Femur (tissue), 1 donor: ENCODE measurements around the gene FTO.
"Not testable (repeated sequence)": the region's sequence is repeated elsewhere in the genome, so short reads cannot be mapped to it uniquely, and the experiment has no call there.

Source experiments
- DNase-seq: peaks from one replicate; pipeline ENCODE4 v3.0.0-alpha.2; 2017

Gene FTO

DNA sequence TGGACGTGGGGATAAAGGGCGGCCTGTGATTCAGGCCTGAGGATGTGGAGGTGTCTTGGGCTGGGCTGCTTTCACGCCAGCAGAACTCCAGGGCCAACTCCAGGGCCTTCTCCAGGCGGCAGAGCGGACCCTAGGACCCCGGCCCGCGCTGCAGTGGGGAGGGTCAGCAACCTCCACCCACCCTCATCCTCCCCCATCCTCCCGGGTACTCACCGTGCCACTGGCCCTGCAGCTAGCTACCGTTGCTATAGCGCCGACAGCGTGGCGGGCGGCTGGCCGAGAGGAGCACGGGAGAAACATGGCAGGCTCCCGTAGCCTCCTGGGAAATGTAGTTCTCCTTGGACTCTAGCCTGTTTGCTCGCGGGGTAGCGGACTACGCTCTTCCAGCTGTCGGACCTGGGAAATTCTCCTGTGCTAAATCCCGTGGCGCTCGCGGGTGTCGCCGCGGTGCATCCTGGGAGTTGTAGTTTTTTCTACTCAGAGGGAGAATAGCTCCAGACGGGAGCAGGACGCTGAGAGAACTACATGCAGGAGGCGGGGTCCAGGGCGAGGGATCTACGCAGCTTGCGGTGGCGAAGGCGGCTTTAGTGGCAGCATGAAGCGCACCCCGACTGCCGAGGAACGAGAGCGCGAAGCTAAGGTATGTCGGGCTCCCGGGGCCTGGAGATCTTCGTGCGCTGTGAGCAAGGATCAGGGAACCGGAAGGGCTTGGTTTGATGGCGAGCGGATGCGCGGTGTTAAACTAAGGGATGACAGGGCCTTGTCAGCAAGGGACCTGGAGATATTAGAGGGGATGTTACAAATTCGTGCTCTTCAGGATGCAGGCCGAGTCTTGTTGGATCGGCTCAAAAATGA lies at the start of gene FTO, which contains the start of gene RPGRIP1L:
Gene FTO (plus strand): TSS at position 567 of the 855 bp plus-strand sequence.
Gene RPGRIP1L (minus strand): TSS at position 270 of the 855 bp plus-strand sequence. CDS start 3,136 bp downstream, outside the sequence.
- peak; percentile 100 for DNase-seq

DNA sequence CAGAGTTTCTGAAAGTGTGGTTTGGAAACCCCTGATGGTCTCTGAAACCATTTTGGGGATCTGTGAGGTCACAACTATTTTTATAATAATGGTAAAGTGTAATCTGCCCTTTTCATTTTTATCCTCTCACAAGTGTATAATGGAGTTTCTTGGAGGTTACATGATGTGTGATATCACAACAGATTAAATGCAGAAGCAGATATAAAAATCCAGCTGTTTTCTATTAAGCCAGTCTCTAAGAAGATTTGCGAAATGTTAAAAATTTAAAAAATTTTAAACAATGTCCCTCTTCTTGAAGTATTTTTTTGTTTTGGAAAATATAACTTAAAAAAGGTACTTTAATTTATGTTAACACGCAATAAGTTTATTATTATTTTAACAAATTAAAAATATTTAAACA lies 49.0 kb upstream of the FTO start:
- DNase-seq = no peak

DNA sequence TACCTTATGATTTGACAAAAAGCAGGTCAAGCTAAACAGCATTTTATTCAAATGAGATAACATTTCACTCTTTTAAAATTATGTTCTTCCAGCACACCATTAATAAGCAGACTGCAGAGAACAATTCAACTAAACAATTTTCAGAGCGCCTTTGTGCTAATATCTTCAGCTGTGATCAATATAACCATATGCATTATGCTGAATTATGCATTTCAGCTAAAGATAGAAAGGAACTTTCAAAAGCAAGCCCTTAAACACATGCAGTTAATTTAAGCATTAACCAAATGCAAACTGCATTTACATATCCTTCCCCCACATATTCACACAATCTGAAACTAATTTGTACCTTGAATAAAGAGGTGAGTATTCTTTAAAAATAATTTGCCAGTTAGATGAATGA lies 41.9 kb upstream of the FTO start:
- DNase-seq = no peak

DNA sequence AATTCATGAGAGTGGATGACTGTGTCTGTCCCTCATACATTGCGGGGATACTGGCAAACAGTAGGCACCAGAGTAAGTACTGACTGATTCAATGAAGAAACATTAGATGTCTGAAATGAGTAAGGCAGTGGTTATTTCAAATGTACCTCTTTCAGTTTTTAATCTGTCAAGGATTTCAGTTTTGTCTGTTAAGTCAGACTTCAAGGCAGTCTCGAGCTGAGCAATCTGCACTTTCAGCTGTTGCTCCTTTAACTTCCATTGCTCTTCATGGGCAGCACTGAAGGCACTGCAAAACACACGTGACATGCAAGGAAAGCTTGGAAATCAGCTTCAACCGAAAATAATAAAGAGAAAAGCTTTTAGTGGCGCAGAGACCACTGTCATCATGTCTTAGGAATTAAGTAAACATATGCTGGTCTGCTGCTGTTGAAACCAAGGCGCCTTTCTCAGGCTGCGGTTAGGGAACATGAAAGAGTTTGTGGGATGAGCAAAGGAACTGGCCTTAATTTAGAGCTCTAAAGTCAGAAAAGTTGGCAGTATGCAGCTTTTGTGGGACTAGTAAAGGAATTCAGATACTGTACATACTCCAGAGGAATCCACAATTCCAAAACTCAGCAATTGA lies 39.1 kb upstream of the FTO start:
- DNase-seq = peak; percentile 71

DNA sequence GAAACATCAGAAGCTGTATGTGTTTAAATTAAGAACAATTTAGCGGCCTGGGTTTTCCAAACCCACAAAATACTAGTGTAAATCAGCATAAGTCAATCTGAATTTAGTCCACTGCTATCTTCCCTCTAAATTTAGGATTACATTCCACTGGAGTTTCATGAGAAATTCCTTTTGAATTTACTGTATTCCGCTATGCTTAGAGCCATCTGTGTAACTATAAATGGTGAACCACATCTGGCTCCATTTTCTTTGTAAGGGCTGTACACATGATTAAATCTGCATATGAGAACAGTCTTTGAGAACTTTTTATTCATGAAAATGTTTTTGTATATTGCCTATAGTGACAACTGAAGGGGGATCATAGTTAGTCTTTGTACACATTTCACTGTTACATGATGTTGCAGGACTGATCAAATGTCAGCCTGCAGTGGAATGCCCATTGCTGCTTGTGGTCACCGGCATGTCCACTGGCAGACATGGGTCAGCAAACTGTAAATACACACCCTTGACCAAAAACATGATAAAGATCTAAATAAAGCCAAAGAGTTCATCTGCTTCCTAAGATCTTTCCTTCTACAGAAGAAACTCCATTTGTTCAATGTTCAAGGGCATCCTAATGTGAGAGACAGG lies 37.1 kb upstream of the FTO start:
- no peak for DNase-seq

DNA sequence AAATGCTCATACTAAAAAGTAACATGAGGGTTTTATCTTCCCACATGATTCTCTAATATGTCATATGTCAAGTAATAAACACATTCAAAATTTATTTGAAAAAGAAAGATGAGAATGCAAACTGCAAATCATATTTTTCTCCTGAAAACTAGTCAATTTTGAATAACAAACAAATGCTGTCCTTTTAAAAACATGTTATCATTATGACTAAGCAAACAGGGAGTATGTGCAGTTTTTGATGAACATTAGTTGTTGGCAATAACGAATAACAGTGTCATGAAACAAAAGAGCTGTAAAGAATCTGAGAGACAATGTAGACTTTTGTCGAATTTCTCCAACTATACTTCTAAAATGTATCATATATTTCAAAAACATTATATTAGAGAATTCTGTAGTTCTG lies 35.1 kb upstream of the FTO start:
- no peak for DNase-seq

DNA sequence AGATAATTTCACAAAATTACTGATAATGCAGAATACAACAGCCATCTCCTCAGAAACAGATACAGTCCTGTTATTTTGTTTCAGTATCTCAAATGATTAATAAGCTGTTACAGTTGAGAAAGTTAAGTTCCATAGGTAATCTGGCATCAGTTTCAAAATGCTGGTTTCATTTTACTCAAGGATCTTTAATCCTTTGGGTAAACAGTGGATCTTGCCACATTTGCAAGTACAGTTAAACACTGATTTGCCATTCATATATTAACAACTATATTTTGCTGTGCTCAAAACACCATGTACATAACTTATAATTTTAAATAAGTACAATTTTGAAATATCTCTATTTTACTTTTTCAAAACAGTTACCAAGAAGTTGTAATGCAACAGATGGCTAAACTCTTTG lies 31.5 kb upstream of the FTO start:
- DNase-seq = no peak

DNA sequence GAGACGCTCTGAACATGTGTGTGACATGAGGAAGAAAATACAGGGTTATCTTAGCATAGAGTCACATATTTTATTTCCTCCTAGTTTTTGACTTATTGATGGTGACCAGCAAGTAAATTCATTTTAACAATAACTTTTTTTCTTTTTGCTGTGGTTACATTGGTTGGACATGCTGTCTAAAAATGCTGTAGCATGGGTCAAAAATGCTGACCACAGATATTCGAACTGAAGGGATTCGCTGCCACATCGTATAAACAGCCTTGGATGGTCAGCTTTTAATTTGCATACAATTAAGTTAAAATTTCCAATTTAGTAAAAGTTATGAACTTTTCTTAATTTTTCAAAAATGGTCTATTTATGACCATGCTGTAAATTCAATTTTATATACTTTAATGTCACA lies 30.8 kb upstream of the FTO start:
- DNase-seq = no peak

DNA sequence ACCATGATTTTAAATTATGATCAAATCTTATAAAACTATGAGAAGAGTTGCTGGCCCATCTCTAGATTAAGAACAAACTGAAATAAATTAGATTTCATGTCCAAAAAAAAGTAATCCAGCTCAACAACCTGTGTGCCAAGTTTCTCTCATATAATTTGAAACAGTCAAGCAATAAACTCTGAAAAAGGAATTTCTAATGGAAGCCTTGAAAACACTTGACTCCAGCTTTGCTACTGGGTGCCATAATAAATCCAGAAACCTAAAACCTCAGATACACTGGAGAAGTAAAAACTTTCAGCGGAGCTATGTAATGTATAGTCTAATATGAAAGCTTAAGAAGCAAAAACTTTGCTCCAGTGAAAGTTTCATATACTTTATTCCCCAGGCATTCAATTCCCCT lies 25.8 kb upstream of the FTO start:
- no peak for DNase-seq

DNA sequence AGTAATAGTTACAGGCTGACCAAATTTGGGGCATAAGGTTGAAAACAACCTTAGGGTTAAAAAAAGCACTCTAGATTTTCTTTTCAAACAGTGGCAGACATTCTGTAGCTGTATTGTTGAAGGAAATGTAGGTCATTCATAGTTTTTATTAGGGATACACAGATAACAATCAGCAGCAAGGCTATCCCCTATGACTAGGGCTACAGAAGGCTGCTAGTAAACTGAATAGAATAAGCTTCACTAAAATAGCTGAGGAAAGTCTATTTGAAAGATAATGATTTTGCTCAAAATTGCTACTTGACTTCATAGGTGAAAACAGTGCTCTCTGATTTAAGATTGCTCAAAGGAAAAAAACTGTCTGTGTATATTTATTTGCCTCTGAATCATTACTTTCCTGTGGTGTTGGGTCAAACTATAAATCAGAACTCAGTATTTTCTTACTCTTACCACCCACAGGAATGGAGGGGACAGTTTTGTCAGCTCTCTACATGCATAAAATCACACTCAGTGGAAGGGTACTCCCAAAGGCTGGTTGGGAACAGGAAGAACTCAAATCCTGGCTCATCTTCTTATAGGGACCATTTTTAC lies 25.1 kb upstream of the FTO start:
- no peak for DNase-seq

DNA sequence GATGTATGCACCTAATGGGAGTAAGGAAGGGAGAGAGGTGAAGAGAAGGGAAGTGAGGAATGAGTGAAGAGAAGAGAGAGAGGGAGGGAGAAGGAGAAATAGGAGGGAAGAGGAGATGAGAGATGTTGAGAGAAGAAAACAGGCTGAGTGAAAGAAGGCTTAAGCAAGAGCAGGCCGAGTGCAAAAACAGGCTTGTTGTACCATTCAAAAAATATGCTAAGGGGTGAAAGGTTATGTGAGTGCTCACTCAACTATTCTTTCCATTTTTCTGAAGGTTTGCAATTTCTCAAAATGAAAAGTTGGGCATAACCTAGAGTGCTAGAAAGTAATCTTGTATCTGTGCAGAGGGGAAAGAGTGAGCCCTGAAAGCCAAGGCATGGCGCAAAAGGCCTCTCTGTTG lies 23.2 kb upstream of the FTO start:
- no peak for DNase-seq

DNA sequence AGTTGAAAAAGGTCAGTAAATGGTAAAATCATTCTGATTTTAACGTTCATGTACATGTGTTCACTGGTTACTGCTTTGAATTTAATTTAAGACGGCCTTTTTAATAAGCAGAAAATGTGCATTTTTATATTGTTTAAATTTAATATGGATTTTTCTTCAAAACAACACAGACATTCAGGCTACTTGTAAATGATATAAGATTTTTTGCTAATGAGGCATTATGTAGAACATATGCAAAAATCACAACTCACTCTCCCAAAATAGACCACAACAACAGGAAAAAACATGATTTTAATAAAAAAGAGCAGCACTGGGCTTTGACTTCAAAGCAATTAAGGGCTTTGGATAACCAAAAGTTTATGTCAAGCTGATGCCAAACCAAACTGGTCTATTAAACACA lies 22.6 kb upstream of the FTO start:
- DNase-seq = no peak

DNA sequence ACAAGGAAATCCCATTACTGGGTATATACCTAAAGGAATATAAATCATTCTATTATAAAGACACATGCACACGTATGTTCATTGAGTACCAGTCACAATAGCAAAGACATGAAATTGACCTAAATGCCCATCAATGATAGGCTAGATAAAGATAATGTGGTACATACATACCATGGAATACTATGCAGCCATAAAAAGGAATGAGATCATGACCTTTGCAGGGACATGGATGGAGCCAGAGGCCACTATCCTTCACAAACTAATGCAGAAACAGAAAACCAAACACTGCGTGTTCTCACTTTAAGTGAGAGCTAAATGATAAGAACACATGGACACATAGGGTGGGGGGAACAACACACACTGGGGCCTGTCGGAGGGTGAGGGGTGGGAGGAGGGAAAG lies 18.6 kb upstream of the FTO start:
- not testable (repeated sequence) for DNase-seq

DNA sequence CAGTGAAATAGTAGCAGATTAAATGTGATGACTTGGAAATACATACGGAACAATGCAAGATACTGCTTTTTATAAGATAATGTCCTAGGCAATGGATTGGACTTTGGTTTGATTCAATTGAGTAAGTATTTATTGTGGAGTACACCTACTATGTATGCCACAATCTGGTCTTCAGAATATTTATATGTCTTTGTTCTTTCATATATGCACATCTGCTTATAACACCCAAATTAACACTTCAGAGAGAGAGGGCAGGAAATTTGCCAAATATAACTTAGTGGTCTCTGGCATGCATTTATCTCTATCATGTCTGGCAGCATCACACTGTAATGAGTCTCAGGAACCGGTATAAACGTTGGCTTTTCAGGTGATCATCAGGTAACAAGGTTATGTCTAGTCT lies 17.2 kb upstream of the FTO start:
- DNase-seq = no peak

DNA sequence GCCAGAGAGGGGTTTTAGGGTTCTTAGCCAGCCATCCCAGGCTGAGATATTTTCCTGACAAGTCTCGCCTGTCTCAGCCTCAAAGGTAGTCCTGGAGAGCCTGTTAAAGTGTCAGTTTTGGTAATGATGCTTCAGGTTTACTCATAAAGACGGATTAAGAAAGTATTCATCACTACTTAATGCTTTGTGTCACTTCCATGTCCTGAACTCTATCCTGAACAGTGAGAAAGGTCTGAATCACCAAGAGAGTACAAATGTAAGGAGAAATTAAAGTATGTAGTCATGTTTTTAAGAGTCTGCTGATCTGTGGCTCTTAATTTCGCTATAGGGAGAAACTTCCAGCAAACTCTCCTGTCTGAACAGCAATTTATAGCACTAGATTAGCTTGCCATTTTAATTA lies 14.3 kb upstream of the FTO start:
- no peak for DNase-seq

DNA sequence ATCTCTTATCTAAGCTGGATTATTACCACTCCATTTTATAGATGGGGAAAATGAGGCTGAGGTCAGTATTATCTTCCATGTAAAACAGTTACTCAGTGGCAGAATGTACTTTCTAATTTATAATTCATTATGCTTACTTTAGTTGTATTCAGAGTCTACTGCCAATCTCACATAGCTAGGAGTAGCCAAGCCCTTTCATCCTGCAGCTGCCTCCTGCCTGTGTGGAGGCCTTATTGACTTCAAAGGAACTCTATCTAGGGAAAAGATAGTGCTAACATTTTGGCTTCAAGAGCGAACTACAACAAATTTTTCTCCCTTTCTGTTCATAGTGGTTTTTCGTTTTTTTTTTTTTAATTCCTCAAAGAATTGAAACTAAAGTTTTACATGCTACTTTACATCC lies 13.2 kb upstream of the FTO start:
- DNase-seq = no peak

DNA sequence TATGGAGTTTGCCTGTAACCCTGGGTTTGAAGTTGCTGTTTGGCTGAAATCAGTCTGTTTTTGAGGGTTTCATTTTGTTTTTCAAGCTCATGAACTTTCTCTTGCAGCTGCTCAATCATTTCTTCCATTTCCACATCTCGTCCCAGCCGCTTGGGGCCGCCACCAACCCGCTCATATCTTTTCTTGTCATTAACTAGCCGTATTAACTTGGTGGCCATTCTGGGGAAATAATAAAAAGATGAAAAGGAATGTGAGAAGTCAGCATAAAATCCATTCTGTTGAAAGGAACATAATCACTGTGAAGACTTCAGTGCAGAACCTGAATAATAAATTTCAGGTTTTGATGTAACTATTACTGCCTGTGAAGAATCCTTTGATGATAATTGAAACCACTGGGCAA lies 11.8 kb upstream of the FTO start:
- DNase-seq = peak; percentile 22

DNA sequence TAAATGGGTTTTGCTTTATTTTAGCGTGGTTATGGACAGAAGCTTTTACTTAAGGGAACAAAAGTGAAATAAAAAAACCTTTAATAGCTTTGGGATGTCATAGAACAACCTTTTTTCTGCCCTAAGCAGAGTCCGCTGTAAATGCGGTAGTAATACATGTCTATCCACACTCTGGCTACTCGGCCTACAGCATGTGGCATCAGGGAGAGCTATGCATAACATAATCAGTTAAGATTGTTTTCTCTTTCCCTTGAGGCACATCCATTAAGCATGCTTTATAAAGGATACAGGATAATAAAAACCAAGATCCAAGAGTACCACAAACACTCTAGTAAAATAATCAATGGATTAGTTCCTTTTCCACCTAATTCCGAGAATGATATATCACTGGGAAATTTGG lies 10.6 kb upstream of the FTO start:
- no peak for DNase-seq

DNA sequence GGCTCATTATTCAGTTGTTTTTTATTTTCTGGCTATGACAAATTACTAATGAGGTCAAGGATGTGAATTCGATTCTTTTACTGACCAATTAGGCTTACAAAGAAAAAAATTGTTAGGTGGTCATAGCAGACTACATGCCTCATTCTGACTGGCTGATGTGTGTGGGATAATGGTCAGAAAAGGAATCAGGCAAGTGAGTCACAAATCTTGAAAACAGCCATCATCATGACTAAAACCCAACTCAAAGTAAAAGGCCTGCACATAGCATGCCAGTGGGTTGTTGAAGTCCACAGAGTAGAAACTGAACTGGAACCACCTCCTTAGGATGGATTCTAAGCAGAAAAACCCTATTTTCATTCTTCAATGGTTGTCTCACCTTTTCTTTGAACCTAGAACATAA lies 8.9 kb upstream of the FTO start:
- no peak for DNase-seq

DNA sequence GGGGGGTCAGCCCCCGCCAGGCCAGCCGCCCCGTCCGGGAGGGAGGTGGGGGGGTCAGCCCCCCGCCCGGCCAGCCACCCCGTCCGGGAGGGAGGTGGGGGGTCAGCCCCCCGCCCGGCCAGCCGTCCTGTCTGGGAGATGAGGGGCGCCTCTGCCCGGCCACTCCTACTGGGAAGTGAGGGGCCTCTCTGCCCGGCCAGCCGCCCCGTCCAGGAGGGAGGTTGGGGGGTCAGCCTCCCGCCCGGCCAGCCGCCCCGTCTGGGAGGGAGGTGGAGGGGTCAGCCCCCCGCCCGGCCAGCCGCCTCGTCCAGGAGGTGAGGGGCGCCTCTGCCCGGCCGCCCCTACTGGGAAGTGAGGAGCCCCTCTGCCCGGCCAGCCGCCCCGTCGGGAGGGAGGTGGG lies 5.7 kb upstream of the FTO start:
- DNase-seq = not testable (repeated sequence)

DNA sequence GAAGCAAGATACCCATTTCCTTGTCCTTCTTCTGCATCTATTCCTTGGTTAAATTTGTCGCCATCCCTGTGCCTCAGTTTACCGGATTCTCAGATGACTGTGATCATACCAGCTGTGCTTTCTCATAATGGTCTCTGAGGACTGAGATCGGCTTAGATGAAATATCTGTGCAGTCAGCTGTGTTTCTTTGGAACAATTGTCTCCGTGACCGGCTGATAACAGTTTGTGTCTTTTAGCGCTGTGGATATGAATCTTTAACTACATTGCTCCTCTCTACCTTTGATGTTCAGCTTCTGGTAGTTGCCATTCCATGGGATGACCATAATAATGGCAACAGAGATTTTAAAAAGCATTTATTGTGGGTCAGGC lies 473 bp downstream of the FTO start:
- DNase-seq = no peak

DNA sequence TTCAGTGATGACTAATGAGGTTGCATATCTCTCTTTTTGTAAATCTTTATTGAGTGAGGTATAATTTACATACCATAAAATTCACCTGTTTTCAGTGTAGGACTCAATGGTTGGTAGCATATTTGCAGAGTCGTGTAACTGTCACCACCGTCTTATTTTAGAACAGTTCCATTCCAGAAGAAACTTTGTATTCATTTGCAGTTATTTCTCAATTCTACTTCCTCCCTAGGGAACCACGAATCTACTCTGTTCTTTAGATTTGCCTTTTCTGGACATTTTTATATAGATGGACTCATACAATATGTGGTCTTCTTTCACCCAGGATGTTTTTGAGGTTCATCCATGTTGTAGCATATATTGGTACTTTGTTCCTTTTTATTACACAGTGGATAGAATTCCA lies 3.7 kb downstream of the FTO start:
- no peak for DNase-seq

DNA sequence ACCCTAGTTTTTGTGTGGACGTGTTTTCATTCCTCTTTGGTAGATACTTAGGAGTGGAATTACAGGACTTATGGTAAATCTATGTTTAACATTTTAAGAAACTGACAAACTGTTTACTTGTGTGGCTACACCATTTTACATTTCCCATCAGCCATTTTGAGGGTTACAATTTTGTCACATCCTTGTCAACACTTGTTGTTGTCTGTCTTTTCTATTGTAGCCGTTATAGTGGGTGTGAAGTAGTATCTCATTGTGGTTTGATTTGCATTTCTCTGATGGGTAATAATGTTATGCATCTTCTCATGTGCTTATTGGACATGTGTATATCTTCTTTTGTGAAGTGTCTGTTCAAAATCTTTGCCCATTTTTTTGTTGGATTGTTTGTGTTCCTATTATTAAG lies 4.5 kb downstream of the FTO start:
- no peak for DNase-seq

DNA sequence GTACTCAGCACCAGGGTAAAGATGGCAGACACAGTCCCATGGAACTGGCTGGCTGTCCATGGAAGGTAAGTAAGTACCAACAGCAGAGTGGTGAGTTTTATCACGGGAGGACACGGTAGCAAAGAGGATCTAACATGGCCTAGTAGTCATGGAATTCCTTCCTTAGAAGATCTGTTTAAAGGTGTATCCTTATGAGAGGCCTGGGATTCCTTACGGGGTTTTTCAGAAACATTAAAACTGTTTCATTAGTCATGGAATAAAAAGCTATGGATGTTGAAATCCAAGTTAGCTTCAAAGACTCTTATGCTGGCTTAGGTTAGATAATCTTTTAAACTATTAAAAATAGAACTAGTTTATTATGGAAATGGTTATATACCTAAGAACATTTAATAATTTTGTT lies 7.4 kb downstream of the FTO start:
- no peak for DNase-seq
